Measurements from ENCODE around the gene RNF182.
A peak's percentile ranks its signal among the peaks of the same experiment; 100 is the strongest.

- peak; percentile 24 for TF ChIP-seq CTCF (IDR thresholded peaks at IDR 0.05)
- no peak for TF ChIP-seq EZH2phosphoT487 (IDR thresholded peaks at IDR 0.05)
These were observed 9.1 kb upstream of the RNF182 start for GRCh38 chr6:13915561-13916229.
